HepG2 (cell line): ENCODE results near the gene SMTNL1. TPM values are rescaled to one million over a fixed set of nuclear protein-coding genes. Genes with fewer than 3 reads are reported as not detected.

Experiments used
- AGO1 ChIP-seq: fragments of 200-400 bp; formaldehyde crosslinking; IDR thresholded peaks from 2 replicates; pipeline ENCODE4 v1.6.1; 2017; ENCODE audit warnings: mild to moderate bottlenecking, low read depth, low read length, moderate library complexity; ENCODE audit not compliant: poor library complexity, severe bottlenecking
- BCL3 ChIP-seq: sonication (generic); formaldehyde crosslinking; IDR thresholded peaks from 2 replicates; pipeline ENCODE4 v1.5.1; 2020; ENCODE audit warnings: mild to moderate bottlenecking, missing genetic modification reagents, moderate library complexity
- E2F5 ChIP-seq: sonication (generic); formaldehyde crosslinking; conservative IDR thresholded peaks from 2 replicates; pipeline ENCODE4 v1.4.0; 2020; ENCODE audit warnings: missing genetic modification reagents
- FOSL1 ChIP-seq: sonication (generic); formaldehyde crosslinking; IDR thresholded peaks from 2 replicates; pipeline ENCODE4 v1.9.0; 2021; ENCODE audit warnings: missing genetic modification reagents, borderline replicate concordance
- GTF2F1 ChIP-seq: fragments of 150-350 bp; IDR thresholded peaks from 2 replicates; pipeline ENCODE4 v1.6.1; 2014; ENCODE audit warnings: low read length
- HNF1A ChIP-seq, 2 experiments: sonication (generic) in 1 of 2; formaldehyde crosslinking in 1 of 2; IDR thresholded peaks; 2 replicates each; pipeline versions ENCODE4 v1.4.0 to v1.6.1; 2016 to 2020; ENCODE audit warnings: borderline replicate concordance in 1 of 2, low read depth in 1 of 2, mild to moderate bottlenecking in 1 of 2, missing genetic modification reagents in 1 of 2
- KDM6A ChIP-seq: IDR thresholded peaks from 2 replicates; pipeline ENCODE4 v1.6.1; 2016; ENCODE audit warnings: low read depth
- MTERF4 ChIP-seq: sonication (generic); formaldehyde crosslinking; IDR thresholded peaks from 2 replicates; pipeline ENCODE4 v1.8.0; 2023; ENCODE audit warnings: mild to moderate bottlenecking, missing genetic modification reagents
- SRSF1 ChIP-seq: fragments of 200-400 bp; formaldehyde crosslinking; optimal IDR thresholded peaks from 2 replicates; pipeline ENCODE3; 2017; ENCODE audit warnings: mild to moderate bottlenecking, low read depth, low read length, moderate library complexity
- TARDBP ChIP-seq: sonication (generic); formaldehyde crosslinking; IDR thresholded peaks from 2 replicates; pipeline ENCODE4 v1.8.0; 2022; ENCODE audit warnings: mild to moderate bottlenecking, missing genetic modification reagents
- TP53 ChIP-seq: sonication (generic); formaldehyde crosslinking; conservative IDR thresholded peaks from 2 replicates; pipeline ENCODE4 v1.4.0; 2020; ENCODE audit warnings: missing genetic modification reagents
- ZBTB46 ChIP-seq: sonication (generic); formaldehyde crosslinking; IDR thresholded peaks from 2 replicates; pipeline ENCODE4 v1.4.0; 2020; ENCODE audit warnings: mild to moderate bottlenecking, missing genetic modification reagents, borderline replicate concordance
- ZNF10 ChIP-seq: sonication (generic); formaldehyde crosslinking; IDR thresholded peaks from 2 replicates; pipeline ENCODE4 v1.4.0; 2020; ENCODE audit warnings: mild to moderate bottlenecking, low read depth, missing genetic modification reagents, borderline replicate concordance
- ZNF354B ChIP-seq: sonication (generic); formaldehyde crosslinking; IDR thresholded peaks from 2 replicates; pipeline ENCODE4 v1.8.0; 2022; ENCODE audit warnings: mild to moderate bottlenecking, missing genetic modification reagents
- ZNF580 ChIP-seq: IDR thresholded peaks from 2 replicates; pipeline ENCODE4 v1.6.1; 2016; ENCODE audit warnings: low read depth, borderline replicate concordance
- ZNF639 ChIP-seq: conservative IDR thresholded peaks from 2 replicates; pipeline ENCODE4 v1.6.1; 2018; ENCODE audit warnings: missing genetic modification reagents
- polyA plus RNA-seq, 8 experiments: library from polyadenylated mRNA; depleted of rRNA in 3 of 8; stranded (reverse) in 7 of 8; unstranded in 1 of 8; fragments of >200 nt; fragmentation: Illumina TruSeq in 4 of 8; extraction: Trizol in 4 of 8; gene quantifications; 2 replicates each; pipeline versions ENCODE4 v1.2.1 to v1.2.3, GENCODE V29; 2011 to 2016; ENCODE audit warnings: low read depth in 4 of 8, missing spikeins in 1 of 8, mixed read lengths in 1 of 8; ENCODE audit not compliant: insufficient read depth in 1 of 8
- total RNA-seq, 5 experiments: library from RNA; depleted of rRNA; stranded (reverse); fragments of >200 nt; fragmentation: Illumina TruSeq; extraction: Trizol; gene quantifications; 2 replicates each; pipeline ENCODE4 v1.2.3, GENCODE V29; 2016; ENCODE audit warnings: low read depth in 1 of 5

The SMTNL1 gene
- total and polyA plus RNA-seq, 2 of the 13 experiments (the other 11 are each of a cell fraction or from before 2014, with no cell fraction given), result 0.04 TPM; not detected in 1

- no peak for TF ChIP-seq TP53
- no peak for TF ChIP-seq ZBTB46
- TF ChIP-seq BCL3 (CRISPR knock-in tag), result no peak
- TF ChIP-seq E2F5, result no peak
- TF ChIP-seq ZNF354B (CRISPR knock-in tag), result no peak
- TF ChIP-seq ZNF10 (CRISPR knock-in tag), result no peak
- no peak for TF ChIP-seq AGO1
- TF ChIP-seq KDM6A (CRISPR knock-in tag), result peak; percentile 41; the same call in 1 of the 2 replicates
- no peak for TF ChIP-seq FOSL1
- TF ChIP-seq ZNF580 (CRISPR knock-in tag), result peak; percentile 58; the same call in 1 of the 2 replicates
- no peak for TF ChIP-seq GTF2F1
- no peak for TF ChIP-seq HNF1A (IDR thresholded peaks at IDR 0.05; ENCODE audit: low read depth)
- TF ChIP-seq HNF1A (CRISPR knock-in tag; IDR thresholded peaks at IDR 0.05; ENCODE audit: borderline replicate concordance), result no peak
- TF ChIP-seq SRSF1, result no peak
- no peak for TF ChIP-seq MTERF4 (CRISPR knock-in tag)
- TF ChIP-seq TARDBP (CRISPR knock-in tag), result 0 out of 2 replicates have a peak, but pooled peaks have one; percentile 44
- no peak for TF ChIP-seq ZNF639 (CRISPR knock-in tag)
These were observed 34.5 kb upstream of the SMTNL1 start (continued) for GRCh38 chr11:57502870-57503269.
